Osteocyte (in vitro differentiated cells): ENCODE results near the gene SLPI. TPM values are rescaled to one million over a fixed set of nuclear protein-coding genes. Genes with fewer than 3 reads are reported as not detected.

Experiments
- DNase-seq: peaks from one replicate; pipeline ENCODE4 v3.0.0; 2021; ENCODE audit warnings: mixed read lengths; ENCODE audit not compliant: unreplicated experiment; ENCODE audit errors: extremely low spot score
- H3K27ac Mint-ChIP-seq: one replicate; pipeline ENCODE4 v1.8.0; 2021; ENCODE audit warnings: mild to moderate bottlenecking, mixed read lengths; ENCODE audit not compliant: unreplicated experiment
- H3K27me3 Mint-ChIP-seq: one replicate; pipeline ENCODE4 v1.8.0; 2021; ENCODE audit warnings: mixed read lengths; ENCODE audit not compliant: unreplicated experiment
- H3K36me3 Mint-ChIP-seq: one replicate; pipeline ENCODE4 v1.8.0; 2021; ENCODE audit warnings: mixed read lengths; ENCODE audit not compliant: unreplicated experiment
- H3K4me1 Mint-ChIP-seq: one replicate; pipeline ENCODE4 v1.8.0; 2021; ENCODE audit warnings: mixed read lengths; ENCODE audit not compliant: unreplicated experiment
- H3K4me3 Mint-ChIP-seq: one replicate; pipeline ENCODE4 v1.8.0; 2021; ENCODE audit warnings: mild to moderate bottlenecking, moderate library complexity, mixed read lengths; ENCODE audit not compliant: unreplicated experiment
- H3K9me3 Mint-ChIP-seq: one replicate; pipeline ENCODE4 v1.8.0; 2021; ENCODE audit warnings: mixed read lengths; ENCODE audit not compliant: unreplicated experiment
- total RNA-seq: library from RNA; stranded (reverse); gene quantifications from 2 replicates; pipeline ENCODE4 v1.2.1, GENCODE V29; 2021
- TF ChIP-seq, protein P1 (sequence below): fragments of 200-600 bp; sonication (generic); IDR thresholded peaks from 2 replicates; pipeline ENCODE4 v1.5.0; 2021; ENCODE audit warnings: antibody characterized with exemption, mild to moderate bottlenecking, moderate library complexity

SLPI gene
- total RNA-seq, 1 donor from 2014 or later = not detected

DNA sequence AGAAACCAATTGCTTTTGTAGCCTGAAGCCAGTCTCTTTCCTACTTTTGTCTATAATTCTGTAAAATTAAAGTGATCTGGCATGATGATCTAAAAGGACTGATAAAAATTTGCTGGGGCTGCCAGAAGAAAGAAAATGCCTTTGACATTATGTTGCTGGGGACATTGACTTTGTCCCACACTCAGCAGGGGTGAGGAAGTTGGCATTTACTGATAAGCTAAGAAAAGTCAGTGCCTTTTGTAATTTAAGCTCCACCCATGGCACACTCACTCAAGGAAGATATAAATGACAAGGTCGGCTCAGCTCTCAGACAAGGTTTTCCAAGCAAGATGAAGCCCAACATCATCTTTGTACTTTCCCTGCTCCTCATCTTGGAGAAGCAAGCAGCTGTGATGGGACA is 47.6 kb downstream of the SLPI start, which contains the start of gene SEMG1:
TSS of gene SEMG1 (plus strand) at position 309 of the 400 bp plus-strand sequence. CDS start at position 330, 21 bp downstream.
- Mint-ChIP-seq H3K27me3 (peaks cover 40% of the 10 kb centered on the region), H3K27ac (no peak within 1 kb of the TSS), H3K4me1 (no peaks in the 10 kb centered on the region), H3K36me3 (no peaks in the 10 kb centered on the region), H3K9me3 (no peaks in the 10 kb centered on the region), H3K4me3 (no peak within 1 kb of the TSS)
- TF ChIP-seq, protein P1, sequence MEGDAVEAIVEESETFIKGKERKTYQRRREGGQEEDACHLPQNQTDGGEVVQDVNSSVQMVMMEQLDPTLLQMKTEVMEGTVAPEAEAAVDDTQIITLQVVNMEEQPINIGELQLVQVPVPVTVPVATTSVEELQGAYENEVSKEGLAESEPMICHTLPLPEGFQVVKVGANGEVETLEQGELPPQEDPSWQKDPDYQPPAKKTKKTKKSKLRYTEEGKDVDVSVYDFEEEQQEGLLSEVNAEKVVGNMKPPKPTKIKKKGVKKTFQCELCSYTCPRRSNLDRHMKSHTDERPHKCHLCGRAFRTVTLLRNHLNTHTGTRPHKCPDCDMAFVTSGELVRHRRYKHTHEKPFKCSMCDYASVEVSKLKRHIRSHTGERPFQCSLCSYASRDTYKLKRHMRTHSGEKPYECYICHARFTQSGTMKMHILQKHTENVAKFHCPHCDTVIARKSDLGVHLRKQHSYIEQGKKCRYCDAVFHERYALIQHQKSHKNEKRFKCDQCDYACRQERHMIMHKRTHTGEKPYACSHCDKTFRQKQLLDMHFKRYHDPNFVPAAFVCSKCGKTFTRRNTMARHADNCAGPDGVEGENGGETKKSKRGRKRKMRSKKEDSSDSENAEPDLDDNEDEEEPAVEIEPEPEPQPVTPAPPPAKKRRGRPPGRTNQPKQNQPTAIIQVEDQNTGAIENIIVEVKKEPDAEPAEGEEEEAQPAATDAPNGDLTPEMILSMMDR = no peak
- DNase-seq = no peak

Other genes starting within 250 kb of the SLPI start
- 0.26 and 0.30 TPM in 2 replicates for gene KCNS1, start 153.4 kb downstream of the SLPI start, total RNA-seq
- gene WFDC5, start 139.4 kb downstream of the SLPI start, total RNA-seq = not detected in 2 replicates
- not detected in 2 replicates for gene WFDC12, start 130.1 kb downstream of the SLPI start, total RNA-seq
- not detected in 2 replicates for gene PI3, start 79.7 kb downstream of the SLPI start, total RNA-seq
- not detected in 2 replicates for gene SEMG1, start 47.5 kb downstream of the SLPI start, total RNA-seq
- not detected in 2 replicates for gene SEMG2, start 33.2 kb downstream of the SLPI start, total RNA-seq
- not detected in 2 replicates for gene RBPJL, start 52.3 kb upstream of the SLPI start, total RNA-seq
- not detected in 2 replicates for gene MATN4, start 53.7 kb upstream of the SLPI start, total RNA-seq
- gene SDC4, start 93.9 kb upstream of the SLPI start, total RNA-seq = 31.5 and 32.3 TPM in 2 replicates
- 23.7 and 23.8 TPM in 2 replicates for gene SYS1, start 108.6 kb upstream of the SLPI start, total RNA-seq
- gene TP53TG5, start 123.8 kb upstream of the SLPI start, total RNA-seq = not detected in 2 replicates
- gene DBNDD2, start 153.7 kb upstream of the SLPI start, total RNA-seq = 37.4 and 37.7 TPM in 2 replicates
- gene PIGT, start 161.6 kb upstream of the SLPI start, total RNA-seq = 137 and 140 TPM in 2 replicates
- not detected in 2 replicates for gene WFDC2, start 215.2 kb upstream of the SLPI start, total RNA-seq